ENCODE results near the gene ITGAE.

ITGAE gene

GRCh38 chr17:3723188-3723555 lies 77.8 kb downstream of the ITGAE start:
- Histone ChIP-seq H3K4me1 (peaks cover 8% of the 10 kb centered on the region), H3K9ac (peak overlapping the region; percentile 87), H3K4me2 (ENCODE audit: low read length) (peak overlapping the region; percentile 84), H3K27ac (peak overlapping the region; percentile 77), H3K4me3 (ENCODE audit: low read depth, low read length) (peak overlapping the region; percentile 87), H2AFZ (peak overlapping the region; percentile 99), H3K36me3 (ENCODE audit: control insufficient read depth, insufficient read depth, low read length) (no peaks in the 10 kb centered on the region), H3K79me2 (peaks cover 10% of the 10 kb centered on the region), H3K9me3 (ENCODE audit: control insufficient read depth, low read length) (no peaks in the 10 kb centered on the region), H3K27me3 (ENCODE audit: control insufficient read depth, insufficient read depth, low read length) (no peaks in the 10 kb centered on the region)
- TF ChIP-seq CTCF (IDR thresholded peaks at IDR 0.05) = no peak

GRCh38 chr17:3722716-3723115 lies 78.3 kb downstream of the ITGAE start:
- Histone ChIP-seq H3K9me3 (ENCODE audit: control insufficient read depth, low read length) (no peaks in the 10 kb centered on the region), H3K4me1 (peaks cover 8% of the 10 kb centered on the region), H2AFZ (peak overlapping the region; percentile 99), H3K9ac (no peak overlapping the region), H3K4me3 (ENCODE audit: low read depth, low read length) (peak overlapping the region; percentile 87), H3K27ac (no peak overlapping the region), H3K79me2 (peaks cover 10% of the 10 kb centered on the region), H3K27me3 (ENCODE audit: control insufficient read depth, insufficient read depth, low read length) (no peaks in the 10 kb centered on the region), H3K36me3 (ENCODE audit: control insufficient read depth, insufficient read depth, low read length) (no peaks in the 10 kb centered on the region), H3K4me2 (ENCODE audit: low read length) (peak overlapping the region; percentile 84)
- no peak for TF ChIP-seq CTCF (IDR thresholded peaks at IDR 0.05)

GRCh38 chr17:3719265-3719664 lies 81.7 kb downstream of the ITGAE start:
- H3K4me1 ChIP-seq = peaks cover 5% of the 10 kb centered on the region
- no peaks in the 10 kb centered on the region for H3K9me3 ChIP-seq (ENCODE audit: control insufficient read depth, low read length)
- H3K36me3 ChIP-seq (ENCODE audit: control insufficient read depth, insufficient read depth, low read length) = no peaks in the 10 kb centered on the region
- H3K4me2 ChIP-seq (ENCODE audit: low read length) = no peak overlapping the region
- H3K27ac ChIP-seq = no peak overlapping the region
- peaks cover 9% of the 10 kb centered on the region for H3K79me2 ChIP-seq
- no peaks in the 10 kb centered on the region for H3K27me3 ChIP-seq (ENCODE audit: control insufficient read depth, insufficient read depth, low read length)
- H3K9ac ChIP-seq = no peak overlapping the region
- no peak overlapping the region for H2AFZ ChIP-seq
- no peak for TF ChIP-seq CTCF (IDR thresholded peaks at IDR 0.05)
- no peak overlapping the region for H3K4me3 ChIP-seq (ENCODE audit: low read depth, low read length)

- H2AFZ ChIP-seq = no peak overlapping the region
- peaks cover 7% of the 10 kb centered on the region for H3K79me2 ChIP-seq
- H3K27ac ChIP-seq = no peak overlapping the region
- H3K9me3 ChIP-seq (ENCODE audit: control insufficient read depth, low read length) = no peaks in the 10 kb centered on the region
- no peaks in the 10 kb centered on the region for H3K36me3 ChIP-seq (ENCODE audit: control insufficient read depth, insufficient read depth, low read length)
- no peak overlapping the region for H3K4me2 ChIP-seq (ENCODE audit: low read length)
- no peak overlapping the region for H3K4me3 ChIP-seq (ENCODE audit: low read depth, low read length)
- peaks cover 4% of the 10 kb centered on the region for H3K4me1 ChIP-seq
- H3K27me3 ChIP-seq (ENCODE audit: control insufficient read depth, insufficient read depth, low read length) = no peaks in the 10 kb centered on the region
- H3K9ac ChIP-seq = no peak overlapping the region
- TF ChIP-seq CTCF (IDR thresholded peaks at IDR 0.05) = no peak
Observed at GRCh38 chr17:3718201-3718600, 82.8 kb downstream of the ITGAE start.

GRCh38 chr17:3715296-3715695 lies 85.7 kb downstream of the ITGAE start:
- no peak overlapping the region for H3K4me3 ChIP-seq (ENCODE audit: low read depth, low read length)
- no peak for TF ChIP-seq CTCF (IDR thresholded peaks at IDR 0.05)
- H3K27ac ChIP-seq = no peak overlapping the region
- no peak overlapping the region for H2AFZ ChIP-seq
- H3K9ac ChIP-seq = no peak overlapping the region
- no peaks in the 10 kb centered on the region for H3K36me3 ChIP-seq (ENCODE audit: control insufficient read depth, insufficient read depth, low read length)
- H3K9me3 ChIP-seq (ENCODE audit: control insufficient read depth, low read length) = no peaks in the 10 kb centered on the region
- no peaks in the 10 kb centered on the region for H3K27me3 ChIP-seq (ENCODE audit: control insufficient read depth, insufficient read depth, low read length)
- no peaks in the 10 kb centered on the region for H3K4me1 ChIP-seq
- H3K79me2 ChIP-seq = no peaks in the 10 kb centered on the region
- H3K4me2 ChIP-seq (ENCODE audit: low read length) = no peak overlapping the region
